Stimulated activated CD4-positive, alpha-beta T cell treated with anti-CD3 and anti-CD28 coated beads, Interleukin-1b, Interleukin-23, amount 100 ng/mL, for 1 hour (primary cell): ENCODE data around the gene HAND2.

Experiments
- DNase-seq, 2 donors: peaks; one replicate each; pipeline ENCODE4 v3.0.0-alpha.2; 2020; ENCODE audit warnings: low read depth in 2 of 2

HAND2 gene

GRCh38 chr4:173536808-173537429 lies 6.9 kb upstream of the HAND2 start:
- DNase-seq, result no peak

GRCh38 chr4:173535957-173536356 lies 5.9 kb upstream of the HAND2 start:
- no peak for DNase-seq

- DNase-seq, result no peak
Measured at GRCh38 chr4:173535165-173535902, 5.3 kb upstream of the HAND2 start.

- no peak for DNase-seq
Measured at GRCh38 chr4:173534434-173534833, 4.4 kb upstream of the HAND2 start.

- no peak for DNase-seq
Measured at GRCh38 chr4:173532725-173533511, 2.9 kb upstream of the HAND2 start.

GRCh38 chr4:173531086-173531965 lies 1.3 kb upstream of the HAND2 start:
- no peak for DNase-seq

GRCh38 chr4:173530326-173531085 lies 477 bp upstream of the HAND2 start:
- DNase-seq, result no peak

- DNase-seq, result no peak
Measured at GRCh38 chr4:173528378-173529321, 1.4 kb downstream of the HAND2 start.

GRCh38 chr4:173527103-173527891 lies 2.7 kb downstream of the HAND2 start:
- DNase-seq, result no peak

GRCh38 chr4:173526724-173527102 lies 3.3 kb downstream of the HAND2 start:
- no peak for DNase-seq

- DNase-seq, result no peak
Measured at GRCh38 chr4:173526027-173526482, 4.0 kb downstream of the HAND2 start.

- DNase-seq, result no peak
Measured at GRCh38 chr4:173525118-173526011, 4.7 kb downstream of the HAND2 start.

- DNase-seq, result no peak
Measured at GRCh38 chr4:173524218-173525117, 5.6 kb downstream of the HAND2 start.

- DNase-seq, result no peak
Measured at GRCh38 chr4:173522951-173523395, 7.1 kb downstream of the HAND2 start.

GRCh38 chr4:173522160-173522950 lies 7.7 kb downstream of the HAND2 start:
- DNase-seq, result no peak
